ENCODE measurements around the gene FOXA3.

- TF ChIP-seq EZH2phosphoT487 (IDR thresholded peaks at IDR 0.05; ENCODE audit: insufficient read depth, low read depth) (no peak), EZH2 (IDR thresholded peaks at IDR 0.05; ENCODE audit: insufficient read depth, poor library complexity, severe bottlenecking) (no peak)
Measured at GRCh38 chr19:45852983-45853382, 11.1 kb upstream of the FOXA3 start.
